ENCODE results near the gene TOGARAM1.

The TOGARAM1 gene

GRCh38 chr14:44961554-44962333 is at the start of gene TOGARAM1, which contains the start of gene KLHL28 (continued):
- TF ChIP-seq WT1 (tag by site-specific recombination; IDR thresholded peaks at IDR 0.05) (no peak; the same call in 1 of the 2 replicates), SCRT1 (tag by site-specific recombination; IDR thresholded peaks at IDR 0.05; ENCODE audit: borderline replicate concordance) (no peak), ZNF169 (tag by site-specific recombination; IDR thresholded peaks at IDR 0.05) (no peak), INSM2 (tag by site-specific recombination; IDR thresholded peaks at IDR 0.05) (no peak), SP7 (tag by site-specific recombination; IDR thresholded peaks at IDR 0.05) (peak; percentile 32; the same call in 1 of the 2 replicates), ZNF391 (tag by site-specific recombination; IDR thresholded peaks at IDR 0.05; ENCODE audit: borderline replicate concordance, low read depth) (peak; percentile 52; the same call in 1 of the 2 replicates), ZNF707 (tag by site-specific recombination; IDR thresholded peaks at IDR 0.05) (no peak), ZNF629 (tag by site-specific recombination; IDR thresholded peaks at IDR 0.05) (peak; percentile 85), ZNF660 (tag by site-specific recombination; IDR thresholded peaks at IDR 0.05) (peak; percentile 16; the same call in 1 of the 2 replicates), GLIS1 (tag by site-specific recombination; IDR thresholded peaks at IDR 0.05) (peak; percentile 65), SP2 (tag by site-specific recombination; IDR thresholded peaks at IDR 0.05) (peak; percentile 92), ZSCAN30 (tag by site-specific recombination; IDR thresholded peaks at IDR 0.05) (0 out of 2 replicates have a peak, but pooled peaks have one; percentile 20), BCL11B (tag by site-specific recombination; IDR thresholded peaks at IDR 0.05; ENCODE audit: low read depth) (0 out of 2 replicates have a peak, but pooled peaks have one; percentile 38), RBAK (tag by site-specific recombination; IDR thresholded peaks at IDR 0.05) (no peak), ZNF335 (tag by site-specific recombination; conservative IDR thresholded peaks at IDR 0.05) (no peak), ZSCAN4 (tag by site-specific recombination; IDR thresholded peaks at IDR 0.05) (no peak), ZBTB8A (tag by site-specific recombination; IDR thresholded peaks at IDR 0.05) (peak; percentile 81), ZNF692 (tag by site-specific recombination; IDR thresholded peaks at IDR 0.05) (0 out of 2 replicates have a peak, but pooled peaks have one; percentile 12), ZNF843 (tag by site-specific recombination; IDR thresholded peaks at IDR 0.05) (0 out of 2 replicates have a peak, but pooled peaks have one; percentile 13), ZNF580 (tag by site-specific recombination; IDR thresholded peaks at IDR 0.05) (peak; percentile 100), ZNF280C (tag by site-specific recombination; IDR thresholded peaks at IDR 0.05) (no peak), ZNF19 (tag by site-specific recombination; IDR thresholded peaks at IDR 0.05; ENCODE audit: low read depth) (no peak), ZNF558 (tag by site-specific recombination; IDR thresholded peaks at IDR 0.05) (no peak), KLF9 (tag by site-specific recombination; IDR thresholded peaks at IDR 0.05; ENCODE audit: low read depth) (0 out of 2 replicates have a peak, but pooled peaks have one; percentile 17), ZNF148 (tag by site-specific recombination; IDR thresholded peaks at IDR 0.05; ENCODE audit: borderline replicate concordance) (no peak), SALL2 (tag by site-specific recombination; IDR thresholded peaks at IDR 0.05; ENCODE audit: borderline replicate concordance) (no peak)
- TF ChIP-seq, protein P1, sequence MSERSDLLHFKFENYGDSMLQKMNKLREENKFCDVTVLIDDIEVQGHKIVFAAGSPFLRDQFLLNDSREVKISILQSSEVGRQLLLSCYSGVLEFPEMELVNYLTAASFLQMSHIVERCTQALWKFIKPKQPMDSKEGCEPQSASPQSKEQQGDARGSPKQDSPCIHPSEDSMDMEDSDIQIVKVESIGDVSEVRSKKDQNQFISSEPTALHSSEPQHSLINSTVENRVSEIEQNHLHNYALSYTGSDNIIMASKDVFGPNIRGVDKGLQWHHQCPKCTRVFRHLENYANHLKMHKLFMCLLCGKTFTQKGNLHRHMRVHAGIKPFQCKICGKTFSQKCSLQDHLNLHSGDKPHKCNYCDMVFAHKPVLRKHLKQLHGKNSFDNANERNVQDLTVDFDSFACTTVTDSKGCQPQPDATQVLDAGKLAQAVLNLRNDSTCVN (tag by site-specific recombination; optimal IDR thresholded peaks at IDR 0.05): peak; percentile 10
